Stimulated activated CD4-positive, alpha-beta T cell treated with anti-CD3 and anti-CD28 coated beads, Interleukin-15, amount 100 ng/mL, for 1 hour (primary cell): ENCODE measurements around the gene ANKRD33.
"Not testable (repeated sequence)": the region's sequence is repeated elsewhere in the genome, so short reads cannot be mapped to it uniquely, and the experiment has no call there.

Experiments
- DNase-seq, 2 donors: peaks; one replicate each; pipeline ENCODE4 v3.0.0-alpha.2; 2020; ENCODE audit warnings: low read depth in 1 of 2, low spot score in 1 of 2

The ANKRD33 gene

DNA sequence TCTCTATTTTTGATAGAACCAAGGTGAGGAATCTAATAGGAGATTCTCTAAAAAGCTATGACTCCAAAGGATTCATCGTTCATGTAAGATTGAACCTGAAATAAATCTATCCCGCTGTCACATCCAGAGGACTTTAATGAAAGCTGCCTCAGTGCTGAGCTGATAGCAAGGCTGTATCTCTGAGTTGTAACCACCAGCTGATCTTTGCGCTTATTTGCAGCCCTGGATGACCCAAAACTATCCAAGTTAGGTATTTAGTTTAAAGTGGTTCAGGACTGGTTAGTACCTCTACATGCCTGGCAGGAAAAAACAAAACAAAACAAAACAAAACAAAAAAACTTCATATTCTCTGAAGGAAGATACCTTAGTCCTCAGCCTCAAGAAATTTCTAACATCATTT is 8.8 kb upstream of the ANKRD33 start:
- DNase-seq, result no peak

DNA sequence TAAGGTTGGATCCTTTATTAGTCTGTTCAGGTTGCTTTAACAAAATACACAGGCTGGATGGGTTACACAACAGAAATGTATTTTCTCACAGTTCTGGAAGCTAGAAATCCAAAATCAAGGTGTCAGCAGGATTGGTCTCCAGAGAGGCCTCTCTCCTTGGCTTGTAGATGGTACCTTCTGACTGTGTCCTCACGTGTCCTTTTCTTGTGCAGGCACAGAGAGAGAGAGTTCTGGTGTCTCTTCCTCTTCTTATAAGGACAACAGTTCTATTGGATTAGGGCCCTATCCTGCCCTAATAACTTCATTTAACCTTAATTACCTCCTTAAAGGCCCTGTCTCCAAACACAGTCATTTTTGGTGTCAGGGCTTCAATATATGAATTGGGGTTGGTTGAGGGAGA is 4.6 kb upstream of the ANKRD33 start:
- no peak for DNase-seq

DNA sequence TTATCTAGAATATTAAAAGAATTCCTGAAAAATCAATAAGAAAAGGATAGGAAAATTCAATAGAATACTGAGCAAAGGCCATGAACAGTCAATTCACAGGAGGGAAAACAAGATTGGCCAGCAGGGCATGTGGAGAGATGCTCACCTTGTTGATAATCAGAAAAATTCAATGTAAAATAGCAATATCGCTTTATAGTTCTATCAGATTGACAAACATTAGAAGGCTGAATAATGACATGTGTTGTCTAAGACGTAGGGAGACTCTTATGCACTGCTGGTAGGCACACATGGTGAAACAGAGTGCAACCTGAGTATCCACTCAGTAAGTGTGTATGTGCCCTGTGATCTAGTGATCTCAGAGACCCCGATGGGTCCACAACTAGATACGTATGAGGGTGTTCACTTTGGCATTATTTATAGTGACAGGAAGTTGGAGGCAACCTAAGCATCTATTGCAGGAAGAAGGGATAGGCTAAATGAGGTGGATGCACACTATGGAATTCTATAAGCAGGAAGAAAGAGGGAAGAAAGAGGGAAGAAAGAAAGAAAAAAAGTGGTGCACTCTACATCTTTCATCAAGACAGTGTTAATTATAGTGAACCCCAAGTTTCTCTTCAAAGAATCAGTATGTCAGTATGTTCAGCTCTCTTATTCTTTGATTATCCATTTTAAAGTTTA is 3.8 kb upstream of the ANKRD33 start:
- DNase-seq, result no peak

DNA sequence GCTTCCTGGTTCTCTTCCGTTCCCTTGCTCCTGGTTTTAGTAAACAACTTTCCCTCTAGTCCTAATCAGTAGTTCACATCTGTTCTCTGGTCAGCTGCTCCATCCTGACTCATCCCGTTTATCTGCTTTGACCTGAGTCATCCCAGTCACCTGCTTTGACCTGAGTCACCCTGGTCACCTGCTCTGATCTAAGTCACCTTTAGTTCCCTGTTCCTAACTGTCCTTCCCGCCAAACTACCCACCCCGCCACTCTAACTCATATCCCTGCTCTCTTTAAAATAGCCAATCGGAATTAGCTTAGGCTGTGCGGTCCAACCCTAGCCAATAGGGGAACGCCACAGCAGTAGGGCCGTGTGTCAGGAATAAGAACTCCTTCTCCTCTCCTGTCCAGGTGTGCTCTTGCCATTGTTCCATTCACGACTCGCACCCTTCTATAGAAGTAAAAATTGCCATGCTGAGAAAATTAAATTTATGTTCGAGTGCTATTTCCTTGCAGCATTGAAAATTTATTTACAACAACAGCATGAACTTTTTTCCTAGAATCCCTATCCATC is 3.1 kb upstream of the ANKRD33 start:
- DNase-seq, result no peak

DNA sequence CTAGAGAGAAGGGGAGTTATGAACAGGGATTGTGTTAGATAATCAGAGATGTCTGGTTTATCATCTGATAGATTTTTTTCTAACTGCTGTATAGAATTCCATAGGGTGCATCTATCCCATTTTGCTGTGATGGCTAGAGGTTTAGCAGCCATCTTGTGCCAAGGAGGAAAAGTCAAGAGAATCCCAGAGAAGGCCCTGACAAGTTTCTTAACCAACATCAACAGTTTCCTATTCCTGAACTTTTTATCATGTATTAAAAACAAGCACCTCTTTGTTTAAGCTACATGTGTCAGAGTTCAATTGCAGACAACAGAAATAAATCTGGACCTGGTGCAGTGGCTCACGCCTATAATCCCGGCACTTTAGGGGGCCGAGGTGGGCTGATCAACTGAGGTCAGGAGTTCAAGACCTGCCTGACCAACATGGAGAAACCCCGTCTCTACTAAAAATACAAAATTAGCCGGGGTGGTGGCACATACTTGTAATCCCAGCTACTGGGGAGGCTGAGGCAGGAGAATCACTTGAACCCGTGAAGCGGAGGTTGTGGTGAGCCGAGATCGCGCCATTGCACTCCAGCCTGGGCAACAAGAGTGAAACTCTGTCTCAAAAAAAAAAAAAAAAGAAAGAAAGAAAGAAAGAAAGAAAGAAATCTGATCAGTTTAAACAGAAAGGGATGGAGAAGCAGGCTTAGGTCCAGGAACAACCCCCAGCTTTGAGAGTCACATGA is 2.4 kb upstream of the ANKRD33 start:
- not testable (repeated sequence) for DNase-seq

DNA sequence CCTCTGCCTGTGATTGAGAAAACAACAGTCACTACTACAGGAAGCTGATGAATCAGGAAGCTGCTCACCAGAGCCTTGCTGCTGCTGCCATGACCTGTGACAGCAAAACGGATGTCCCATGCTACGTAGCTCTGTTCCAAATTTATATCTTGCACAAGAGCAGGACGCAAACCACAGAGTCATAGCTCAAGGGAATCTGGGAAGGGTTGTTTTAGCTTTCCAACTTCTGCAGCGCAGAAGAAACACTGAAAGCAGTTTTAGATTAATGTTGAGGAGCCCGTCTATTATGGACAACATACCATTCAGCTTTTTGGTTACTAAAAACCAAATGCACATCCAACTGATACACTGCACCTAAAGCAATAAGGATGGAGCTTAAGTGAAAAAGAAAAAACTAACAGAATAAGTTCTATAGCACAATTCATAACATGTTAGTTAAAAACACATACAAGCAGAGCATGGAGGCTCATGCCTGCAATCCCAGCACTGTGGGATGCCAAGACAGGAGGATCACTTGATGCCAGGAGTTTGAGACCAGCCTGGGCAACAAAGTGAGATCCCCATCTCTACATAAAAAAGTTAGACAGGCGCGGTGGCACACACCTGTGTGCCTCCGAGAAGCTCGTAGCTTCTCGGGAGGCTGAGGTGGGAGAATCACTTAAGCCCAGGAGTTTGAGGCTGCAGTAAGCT is 1.7 kb upstream of the ANKRD33 start:
- no peak for DNase-seq

DNA sequence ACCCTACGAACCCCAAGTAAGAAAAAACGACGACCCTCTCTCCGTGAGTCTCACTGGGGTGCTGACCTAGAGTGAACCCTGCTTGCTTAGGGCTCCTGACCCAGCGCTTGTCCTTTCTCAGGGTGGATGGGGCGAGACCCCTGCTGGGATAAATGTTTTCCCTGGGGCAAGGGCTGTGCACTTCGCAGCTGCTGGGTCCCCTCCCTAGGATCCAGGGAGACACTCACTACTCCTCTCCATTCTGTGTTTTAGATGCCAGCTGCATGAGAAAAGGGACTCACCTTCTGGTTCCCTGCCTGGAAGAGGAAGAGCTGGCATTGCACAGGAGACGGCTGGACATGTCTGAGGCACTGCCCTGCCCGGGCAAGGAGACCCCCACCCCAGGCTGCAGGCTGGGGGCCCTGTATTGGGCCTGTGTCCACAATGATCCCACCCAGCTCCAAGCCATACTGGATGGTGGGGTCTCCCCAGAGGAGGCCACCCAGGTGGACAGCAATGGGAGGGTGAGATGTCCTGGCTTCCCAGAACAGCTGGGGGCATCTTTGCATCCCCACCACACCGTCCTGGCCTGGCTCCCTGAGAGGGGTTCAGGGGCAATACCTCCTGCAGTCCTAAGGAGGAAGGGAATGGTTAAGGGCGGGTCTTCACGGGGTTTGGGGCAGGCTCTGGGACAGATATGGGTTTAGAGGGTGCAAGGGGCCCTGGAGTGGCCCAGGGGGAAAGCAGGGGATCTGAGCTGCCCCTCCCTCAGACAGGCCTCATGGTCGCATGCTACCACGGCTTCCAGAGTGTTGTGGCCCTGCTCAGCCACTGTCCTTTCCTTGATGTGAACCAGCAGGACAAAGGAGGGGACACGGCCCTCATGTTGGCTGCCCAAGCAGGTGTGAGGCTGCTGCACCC is 663 bp downstream of the ANKRD33 start:
- DNase-seq, result no peak

DNA sequence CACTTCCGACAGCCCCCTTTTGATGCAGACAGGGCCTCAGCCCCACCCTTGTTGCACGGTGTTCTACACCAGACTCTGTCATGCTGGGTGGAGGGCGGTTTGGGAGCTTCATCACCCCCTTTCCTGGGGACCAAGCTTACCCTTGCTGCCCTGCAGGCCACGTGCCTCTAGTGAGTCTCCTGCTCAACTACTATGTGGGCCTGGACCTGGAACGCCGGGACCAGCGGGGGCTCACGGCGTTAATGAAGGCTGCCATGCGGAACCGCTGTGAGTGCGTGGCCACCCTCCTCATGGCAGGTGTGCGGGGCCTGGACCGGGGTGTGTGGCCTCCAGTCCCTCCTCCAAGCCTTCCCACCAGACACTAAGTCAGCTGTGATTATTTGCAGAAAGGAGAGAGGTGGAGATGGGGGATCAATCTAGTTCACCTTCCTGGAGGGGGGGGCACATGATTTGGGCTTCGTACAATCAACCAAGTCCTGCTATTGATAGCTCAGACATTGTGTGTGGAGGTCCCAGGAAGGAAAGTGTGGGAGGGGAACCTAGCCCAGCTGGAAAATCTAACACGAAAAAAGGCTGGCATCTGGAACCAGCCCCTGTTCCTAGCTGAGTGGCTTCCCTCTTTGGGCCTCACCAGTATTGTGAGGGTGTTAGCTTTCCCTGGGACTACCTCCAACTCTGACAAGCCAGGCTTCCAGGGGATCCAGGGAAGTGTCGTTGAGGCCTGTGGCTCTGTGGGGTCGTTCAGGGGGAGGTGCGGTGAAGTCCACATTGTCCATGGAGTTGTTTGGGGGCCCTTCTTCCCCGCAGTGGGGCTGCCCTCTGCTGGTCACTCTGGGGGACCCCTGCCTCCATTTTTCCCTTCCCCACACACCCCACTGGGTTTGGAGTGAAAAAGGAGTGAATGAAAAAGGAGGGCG is 1.6 kb downstream of the ANKRD33 start:
- DNase-seq, result no peak

DNA sequence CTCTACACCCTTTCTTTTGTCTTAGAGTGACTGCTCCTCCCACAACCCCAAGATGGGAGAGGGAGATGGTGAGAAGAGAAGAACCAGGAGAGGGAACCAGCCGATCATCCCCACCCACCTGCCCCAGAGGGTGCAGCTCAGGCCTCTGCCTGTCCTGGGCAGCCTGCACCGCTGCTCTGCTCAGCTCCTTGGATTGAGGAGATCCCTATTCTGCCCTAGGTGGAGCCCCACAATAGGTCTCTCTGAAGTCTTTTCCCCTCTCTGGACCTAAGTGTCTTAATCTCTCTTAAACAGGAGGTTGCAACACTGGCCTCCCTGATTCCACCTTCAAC is 2.2 kb downstream of the ANKRD33 start:
- DNase-seq, result no peak

DNA sequence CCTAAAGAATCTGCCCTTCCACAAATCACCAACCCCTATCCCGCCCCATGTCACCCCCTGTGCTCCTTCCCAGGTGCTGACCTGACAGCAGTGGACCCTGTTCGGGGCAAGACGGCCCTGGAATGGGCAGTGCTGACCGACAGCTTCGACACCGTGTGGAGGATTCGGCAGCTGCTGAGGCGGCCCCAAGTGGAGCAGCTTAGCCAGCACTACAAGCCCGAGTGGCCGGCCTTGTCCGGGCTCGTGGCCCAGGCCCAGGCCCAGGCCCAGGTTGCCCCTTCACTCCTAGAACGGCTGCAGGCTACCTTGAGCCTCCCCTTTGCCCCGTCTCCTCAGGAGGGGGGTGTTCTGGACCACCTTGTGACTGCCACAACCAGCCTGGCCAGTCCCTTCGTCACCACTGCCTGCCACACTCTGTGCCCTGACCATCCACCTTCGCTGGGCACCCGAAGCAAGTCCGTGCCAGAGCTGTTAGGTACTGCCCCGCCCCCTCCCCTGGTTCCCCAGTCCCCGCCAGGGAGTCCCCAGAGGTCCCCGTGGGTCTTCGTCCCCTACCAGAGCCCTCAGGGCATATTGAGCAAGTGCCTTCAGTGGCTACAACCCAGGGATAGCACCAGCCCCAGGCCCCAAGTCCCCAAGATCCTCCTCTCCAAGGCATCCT is 2.7 kb downstream of the ANKRD33 start:
- no peak for DNase-seq

DNA sequence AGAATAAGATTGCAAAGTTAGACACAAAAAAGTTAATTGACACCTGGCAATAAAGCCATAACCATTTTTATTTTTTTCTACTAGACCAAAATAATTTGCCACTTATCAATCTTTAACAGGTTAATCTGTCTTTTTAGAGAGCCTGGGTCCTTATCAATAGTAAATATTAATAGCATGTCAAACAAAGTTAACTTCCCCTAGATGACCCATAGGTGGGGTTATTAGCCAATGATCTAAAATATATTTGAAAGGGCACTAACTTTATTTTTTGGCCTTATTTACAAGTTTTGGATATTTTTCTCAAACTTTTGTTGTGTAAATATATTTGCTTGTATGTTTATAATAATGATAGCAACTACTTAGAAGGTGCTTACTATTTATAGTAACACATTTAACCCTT is 3.9 kb downstream of the ANKRD33 start:
- DNase-seq, result no peak

DNA sequence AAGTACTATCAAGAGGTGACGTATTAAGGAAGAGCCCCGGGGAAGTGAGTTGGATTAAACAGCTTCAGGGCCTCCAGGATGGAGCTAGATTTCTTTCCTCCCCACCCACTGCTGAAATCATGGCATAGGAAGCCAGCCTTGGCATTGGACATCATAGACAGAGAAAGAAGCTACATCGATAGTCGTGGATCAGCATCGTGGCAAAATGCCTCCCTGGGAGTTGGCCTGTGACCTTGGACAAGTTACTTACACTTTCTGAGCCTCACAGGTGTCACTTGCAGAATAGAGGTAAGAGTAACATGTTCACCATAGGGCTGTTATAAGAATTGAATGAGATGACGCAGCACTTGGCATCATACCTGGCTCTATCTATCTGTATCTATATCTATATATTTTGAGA is 5.9 kb downstream of the ANKRD33 start:
- DNase-seq, result no peak

DNA sequence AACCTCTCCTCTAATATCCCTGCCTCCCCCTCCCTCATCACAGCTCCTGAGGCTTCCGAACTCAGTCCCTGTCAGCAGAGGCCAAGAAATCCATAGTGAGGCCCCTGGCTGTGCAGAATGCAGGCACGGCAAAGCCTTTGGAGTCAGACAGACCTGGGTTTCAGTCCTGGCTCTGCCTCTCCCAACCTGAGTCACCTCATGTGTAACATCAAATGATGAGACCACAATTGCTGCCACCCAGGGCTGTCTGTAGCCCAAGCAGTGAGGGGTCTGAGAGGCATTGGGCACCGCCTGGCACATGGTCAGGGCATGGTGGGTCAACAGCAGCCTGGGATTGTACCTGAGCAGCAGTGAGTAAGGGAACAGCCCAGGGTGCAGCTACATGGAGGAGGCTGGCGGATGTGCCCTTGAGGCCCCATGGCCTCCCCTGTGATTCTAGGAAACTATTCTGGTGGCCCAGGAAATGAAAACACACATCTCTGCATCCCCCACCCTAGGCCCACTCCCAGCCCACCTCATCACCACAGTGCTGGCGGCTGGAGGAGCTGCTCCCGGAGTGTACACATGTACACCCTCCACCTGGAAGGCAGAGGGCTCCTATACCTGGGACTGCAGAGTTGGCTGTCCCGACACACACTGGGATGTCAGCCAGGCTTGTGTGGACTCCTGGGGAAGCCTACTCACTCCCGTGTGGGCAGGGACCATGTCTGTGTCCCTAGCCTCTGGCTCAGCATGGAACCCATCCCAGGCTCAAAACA is 7.7 kb downstream of the ANKRD33 start:
- DNase-seq, result no peak

DNA sequence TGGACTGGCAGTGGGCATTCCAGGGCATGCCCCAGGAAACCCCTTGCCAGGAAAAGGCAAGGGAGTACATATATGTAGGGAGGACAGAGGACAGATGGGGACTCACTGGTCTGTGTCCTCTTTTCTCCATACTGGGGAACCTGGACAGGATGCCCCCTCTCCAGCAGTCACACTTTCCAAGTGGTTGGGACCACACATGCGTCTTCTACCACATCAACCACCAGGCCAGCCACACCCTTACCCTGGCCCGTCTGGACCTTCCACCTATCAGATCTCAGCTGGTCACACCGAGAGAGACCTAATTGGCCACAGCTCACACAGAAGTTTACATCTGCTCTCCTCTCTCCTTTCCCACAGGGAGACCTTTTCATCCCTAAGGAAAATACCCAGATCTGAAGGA is 8.3 kb downstream of the ANKRD33 start:
- no peak for DNase-seq

DNA sequence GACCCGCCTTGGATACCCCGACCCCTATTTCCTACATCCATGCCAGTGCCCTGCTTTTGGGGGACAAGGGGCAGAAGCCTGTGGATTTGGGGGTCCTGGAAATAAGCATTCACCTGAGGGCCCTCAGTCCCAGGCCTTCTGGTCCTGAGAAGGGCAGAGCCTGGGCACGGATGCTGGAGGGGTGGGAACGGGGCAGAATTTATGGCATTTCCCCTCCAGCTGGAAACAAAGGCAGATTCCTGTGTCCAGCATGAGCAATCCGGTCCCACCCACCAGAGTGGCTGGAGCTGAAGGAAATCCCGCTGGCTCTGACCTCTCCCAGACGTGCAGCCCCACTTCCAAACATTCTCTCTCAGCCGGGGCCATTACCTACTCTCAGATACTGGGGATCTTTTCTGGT is 9.3 kb downstream of the ANKRD33 start:
- DNase-seq, result no peak

DNA sequence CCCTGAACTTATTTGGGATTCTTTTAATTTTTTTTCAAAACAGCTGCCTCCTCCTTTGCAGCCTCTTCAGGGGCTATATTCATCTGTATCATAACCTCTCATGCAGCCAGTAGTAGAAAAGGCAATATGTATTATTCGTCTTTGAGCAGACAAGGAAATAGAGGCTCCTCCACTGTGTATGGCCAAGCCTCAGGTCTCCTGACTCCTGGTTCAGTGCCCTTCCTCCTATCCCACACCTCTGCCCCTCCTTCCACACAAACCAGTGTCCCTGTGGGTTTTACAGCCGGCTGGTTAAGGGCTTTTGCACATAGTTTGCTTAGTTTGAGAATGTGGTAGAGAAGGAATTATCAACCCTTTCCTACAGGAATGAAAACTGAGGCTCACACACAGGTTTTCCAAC is 10.6 kb downstream of the ANKRD33 start:
- no peak for DNase-seq

DNA sequence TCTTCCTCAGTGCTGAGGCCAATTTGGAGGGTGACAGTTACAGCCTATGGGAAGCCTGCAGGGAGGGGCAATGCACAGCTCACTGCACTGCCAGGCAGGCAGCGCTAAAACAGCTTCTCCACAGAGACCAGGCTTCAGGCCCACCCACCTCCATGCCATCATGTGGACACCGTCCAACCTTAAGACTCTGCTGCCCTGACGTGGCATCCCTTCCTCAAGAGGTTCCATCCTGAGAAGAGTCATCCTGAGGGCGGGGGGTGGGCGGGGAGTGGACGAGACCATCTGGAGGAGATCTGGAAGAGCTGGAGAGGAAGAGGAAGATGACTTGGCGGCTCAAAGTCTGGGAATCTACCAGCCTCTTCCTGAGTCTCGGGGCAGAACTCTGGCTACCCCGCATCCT is 11.0 kb downstream of the ANKRD33 start:
- no peak for DNase-seq

DNA sequence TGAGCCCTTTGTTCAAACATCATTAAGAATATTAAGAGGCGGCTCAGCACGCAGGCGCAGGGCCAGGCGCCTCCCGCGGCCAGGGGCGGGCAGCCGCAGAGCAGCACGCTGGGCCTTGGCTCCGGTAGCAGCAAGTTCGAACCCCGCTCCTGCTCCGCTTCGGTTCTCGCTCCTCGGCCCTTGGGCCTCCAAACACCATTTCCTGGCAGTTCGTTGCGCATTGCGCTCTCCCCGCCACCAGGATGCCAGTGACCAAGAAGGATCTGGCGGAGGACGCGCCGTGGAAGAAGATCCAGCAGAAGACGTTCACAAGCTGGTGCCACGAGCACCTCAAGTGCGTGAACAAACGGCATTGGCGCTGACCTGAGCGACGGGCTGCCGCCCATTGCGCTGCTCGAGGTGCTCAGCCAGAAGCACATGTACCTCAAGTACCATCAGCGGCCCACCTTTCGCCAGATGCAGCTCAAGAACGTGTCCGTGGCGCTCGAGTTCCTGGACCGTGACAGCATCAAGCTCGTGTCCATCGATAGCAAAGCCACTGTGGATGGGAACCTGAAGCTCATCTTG is 12.5 kb downstream of the ANKRD33 start:
- no peak for DNase-seq
